T-cell (primary cell): Measurements from ENCODE around the gene YPEL3. TPM values are rescaled to one million over a fixed set of nuclear protein-coding genes. Genes with fewer than 3 reads are reported as not detected.

Experiments used
- ATAC-seq, 4 experiments: fragments of 200-7000 bp in 3 of 4; fragments of 150-1000 bp in 1 of 4; cut with Tn5 transposase; replicated peaks in 1 of 4; 1 replicate in 3 of 4; 2 replicates in 1 of 4; pipeline ENCODE4 v1.10.0; 2021; ENCODE audit warnings: moderate library complexity in 3 of 4, mild to moderate bottlenecking in 2 of 4, moderate number of reproducible peaks in 1 of 4
- CTCF ChIA-PET, 2 donors: fragments of 300-600 bp; sonication (Branson Sonifier 250); formaldehyde crosslinking; loops; one replicate each; lab custom pipeline; 2022; ENCODE audit warnings: antibody characterized with exemption in 2 of 2; lab: Charles Lee
- POLR2A ChIA-PET, 2 donors: fragments of 300-600 bp; sonication (Branson Sonifier 250); formaldehyde crosslinking; loops; one replicate each; lab custom pipeline; 2022; ENCODE audit warnings: antibody characterized with exemption in 2 of 2; lab: Charles Lee
- DNase-seq, 35 experiments: peaks; one replicate each; pipeline versions ENCODE4 v3.0.0 to v3.0.0-alpha.2; 2013 to 2023
- H3K27ac ChIP-seq: one replicate; pipeline ENCODE4 v1.5.1; 2013; ENCODE audit warnings: low read length
- H3K27me3 ChIP-seq, 2 experiments: replicated peaks in 1 of 2; 1 replicate in 1 of 2; 2 replicates in 1 of 2; pipeline versions ENCODE4 v1.6.1 to v1.7.0; 2013; ENCODE audit warnings: low read length in 1 of 2, mixed read lengths in 1 of 2; ENCODE audit not compliant: control insufficient read depth in 2 of 2, insufficient read depth in 2 of 2; ENCODE audit errors: extremely low read depth in 1 of 2
- H3K36me3 ChIP-seq, 2 donors: 1 replicate in 1 of 2; 2 replicates in 1 of 2; pipeline versions ENCODE4 v1.6.1 to v1.7.0; 2013; ENCODE audit warnings: low read length in 1 of 2; ENCODE audit not compliant: control insufficient read depth in 2 of 2, insufficient read depth in 1 of 2; ENCODE audit errors: extremely low read depth in 1 of 2
- H3K4me1 ChIP-seq, 2 experiments: 1 replicate in 1 of 2; 2 replicates in 1 of 2; pipeline versions ENCODE4 v1.6.1 to v1.7.0; 2013; ENCODE audit warnings: low read length in 2 of 2, mixed read lengths in 1 of 2; ENCODE audit not compliant: insufficient read depth in 2 of 2, control insufficient read depth in 1 of 2; ENCODE audit errors: extremely low read depth in 1 of 2
- H3K4me3 ChIP-seq, 2 donors: 1 replicate in 1 of 2; 2 replicates in 1 of 2; pipeline versions ENCODE4 v1.5.1 to v1.7.0; 2013; ENCODE audit warnings: mild to moderate bottlenecking in 2 of 2, low read length in 1 of 2, moderate library complexity in 1 of 2; ENCODE audit not compliant: control insufficient read depth in 1 of 2; ENCODE audit errors: extremely low read depth in 1 of 2
- H3K9me3 ChIP-seq: 2 replicates; pipeline ENCODE4 v1.7.0; 2013
- H3K27ac Mint-ChIP-seq, 2 donors: one replicate each; pipeline ENCODE4 v1.8.0; 2020 to 2021; ENCODE audit warnings: mild to moderate bottlenecking in 2 of 2, mixed read lengths in 2 of 2
- H3K27me3 Mint-ChIP-seq, 2 donors: one replicate each; pipeline ENCODE4 v1.8.0; 2021 to 2022; ENCODE audit warnings: mixed read lengths in 2 of 2
- H3K36me3 Mint-ChIP-seq: one replicate; pipeline ENCODE4 v1.8.0; 2021; ENCODE audit warnings: mixed read lengths
- H3K4me1 Mint-ChIP-seq, 3 donors: one replicate each; pipeline ENCODE4 v1.8.0; 2020 to 2022; ENCODE audit warnings: mixed read lengths in 3 of 3, mild to moderate bottlenecking in 1 of 3
- H3K4me3 Mint-ChIP-seq, 3 donors: one replicate each; pipeline ENCODE4 v1.8.0; 2020 to 2022; ENCODE audit warnings: mild to moderate bottlenecking in 3 of 3, mixed read lengths in 3 of 3, moderate library complexity in 3 of 3
- H3K9me3 Mint-ChIP-seq, 3 donors: one replicate each; pipeline ENCODE4 v1.8.0; 2020 to 2022; ENCODE audit warnings: mixed read lengths in 3 of 3
- WGBS: methylation state at CpG from one replicate; pipeline ENCODE4 v1.1.5; 2013; ENCODE audit warnings: missing lambda C conversion rate; ENCODE audit not compliant: insufficient coverage; 5-methylcytosine and 5-hydroxymethylcytosine counted together
- total RNA-seq, 35 experiments: library from RNA in 6 of 35; stranded (reverse) in 6 of 35; fragments of 120-200 nt in 1 of 35; gene quantifications; one replicate each; pipeline versions ENCODE4 v1.2.1 to v1.2.4 and lab custom pipeline; 2013 to 2026

Gene YPEL3
- total RNA-seq, 5 donors from 2014 or later (not counting 1 experiment from before 2014, with no cell fraction given), result 105 to 277 (median 226) TPM

GRCh38 chr16:30060836-30061554 lies 35.0 kb downstream of the YPEL3 start:
- H3K9me3 ChIP-seq, result no peaks in the 10 kb centered on the region
- no peak overlapping the region for H3K27ac ChIP-seq
- Mint-ChIP-seq H3K4me1 (peaks cover 7 to 9% (median 9%) of the 10 kb centered on the region in 3 donors), H3K9me3 (no peaks in the 10 kb centered on the region), H3K27ac (no peak overlapping the region), H3K4me3 (no peak overlapping the region), H3K36me3 (no peaks in the 10 kb centered on the region), H3K27me3 (no peaks in the 10 kb centered on the region)
- H3K36me3 ChIP-seq, result no peaks in the 10 kb centered on the region
- H3K4me3 ChIP-seq, result no peak overlapping the region
- no peaks in the 10 kb centered on the region for H3K27me3 ChIP-seq
- ATAC-seq (no peak), DNase-seq (no peak)
- ChIA-PET POLR2A (interaction anchor here (0.6 kb wide), 3 partner anchors 22 to 501 kb away, joined by 8 to 18 read pairs (median 13); no protein-coding TSS in a partner anchor), CTCF (interaction anchor here (0.7 kb wide), 2 partner anchors 398 to 540 kb away, joined by 3 read pairs; no protein-coding TSS in a partner anchor)
- 90% methylated on average over 2 of the region's 2 CpGs for WGBS
- H3K4me1 ChIP-seq, result peaks cover 3 to 18% of the 10 kb centered on the region in 2 experiments

GRCh38 chr16:30060346-30060745 lies 35.7 kb downstream of the YPEL3 start:
- peaks cover 9 to 11% (median 10%) of the 10 kb centered on the region in 3 donors for H3K4me1 Mint-ChIP-seq
- H3K4me3 Mint-ChIP-seq, result no peak overlapping the region
- ChIA-PET POLR2A (no interaction called here), CTCF (no interaction called here)
- 93% methylated on average over 3 of the region's 4 CpGs for WGBS
- no peaks in the 10 kb centered on the region for H3K27me3 Mint-ChIP-seq
- Histone ChIP-seq H3K4me3 (no peak overlapping the region), H3K27me3 (no peaks in the 10 kb centered on the region), H3K9me3 (no peaks in the 10 kb centered on the region), H3K4me1 (peaks cover 3 to 20% of the 10 kb centered on the region in 2 experiments), H3K27ac (no peak overlapping the region), H3K36me3 (no peaks in the 10 kb centered on the region)
- H3K27ac Mint-ChIP-seq, result no peak overlapping the region
- no peaks in the 10 kb centered on the region for H3K9me3 Mint-ChIP-seq
- no peak for DNase-seq
- ATAC-seq, result no peak
- no peaks in the 10 kb centered on the region for H3K36me3 Mint-ChIP-seq

GRCh38 chr16:30054959-30055553 lies 41.0 kb downstream of the YPEL3 start:
- ATAC-seq, result peak; percentile 69 to 75 (median 73)
- H3K36me3 Mint-ChIP-seq, result no peaks in the 10 kb centered on the region
- ChIA-PET CTCF (interaction anchor here (0.6 to 1.4 kb wide), 8 partner anchors 10 to 378 kb away, joined by 3 to 6 read pairs (median 4); partner anchors contain the start of genes ALDOA (in 1 of the 2) and TLCD3B (in 1 of the 2)), POLR2A (interaction anchor here in 1 of 2 donors (0.7 kb wide), 1 partner anchor 22 kb away, joined by 3 read pairs; no protein-coding TSS in a partner anchor)
- 21% methylated on average over 7 of the region's 10 CpGs for WGBS
- no peaks in the 10 kb centered on the region for H3K27me3 Mint-ChIP-seq
- H3K4me1 Mint-ChIP-seq, result peaks cover 18 to 28% (median 23%) of the 10 kb centered on the region in 3 donors
- DNase-seq, result peak in 19 of 35 experiments; percentile 20 to 66 (median 38)
- peak overlapping the region; percentile 72 to 81 for H3K27ac Mint-ChIP-seq
- Histone ChIP-seq H3K27ac (no peak overlapping the region), H3K36me3 (no peaks in the 10 kb centered on the region), H3K27me3 (peaks cover 0 to 8% of the 10 kb centered on the region in 2 experiments), H3K9me3 (no peaks in the 10 kb centered on the region), H3K4me3 (no peak overlapping the region), H3K4me1 (peaks cover 12 to 30% of the 10 kb centered on the region in 2 experiments)
- peak overlapping the region; percentile 13 to 82 (median 43) for H3K4me3 Mint-ChIP-seq
- no peaks in the 10 kb centered on the region for H3K9me3 Mint-ChIP-seq

GRCh38 chr16:30054451-30054850 lies 41.6 kb downstream of the YPEL3 start:
- ChIA-PET CTCF (interaction anchor here in 1 of 2 donors (0.9 to 1.4 kb wide), 2 partner anchors 11 to 23 kb away, joined by 3 to 4 read pairs; partner anchors contain the start of genes ALDOA and TLCD3B), POLR2A (no interaction called here)
- Mint-ChIP-seq H3K9me3 (no peaks in the 10 kb centered on the region), H3K4me3 (peak overlapping the region; percentile 50 to 82 (median 73)), H3K27ac (peak overlapping the region in 1 of 2 donors; percentile 72), H3K27me3 (no peaks in the 10 kb centered on the region), H3K4me1 (peaks cover 18 to 28% (median 23%) of the 10 kb centered on the region in 3 donors), H3K36me3 (no peaks in the 10 kb centered on the region)
- ATAC-seq, result no peak
- DNase-seq, result no peak
- Histone ChIP-seq H3K9me3 (no peaks in the 10 kb centered on the region), H3K4me1 (peaks cover 12 to 30% of the 10 kb centered on the region in 2 experiments), H3K27me3 (peaks cover 0 to 8% of the 10 kb centered on the region in 2 experiments), H3K36me3 (no peaks in the 10 kb centered on the region), H3K27ac (no peak overlapping the region), H3K4me3 (no peak overlapping the region)
- 86% methylated on average over 6 of the region's 8 CpGs for WGBS

- peak; percentile 13 to 17 (median 14) for ATAC-seq
- Histone ChIP-seq H3K27ac (no peak overlapping the region), H3K27me3 (peaks cover 0 to 8% of the 10 kb centered on the region in 2 experiments)
Observed at GRCh38 chr16:30053376-30054015, 42.5 kb downstream of the YPEL3 start.

More at GRCh38 chr16:30053376-30054015, 42.5 kb downstream of the YPEL3 start:
- Mint-ChIP-seq H3K4me3 (peak overlapping the region; percentile 70 to 82 (median 82)), H3K4me1 (peaks cover 18 to 28% (median 23%) of the 10 kb centered on the region in 3 donors), H3K27me3 (no peaks in the 10 kb centered on the region), H3K27ac (peak overlapping the region in 1 of 2 donors; percentile 52), H3K9me3 (no peaks in the 10 kb centered on the region), H3K36me3 (no peaks in the 10 kb centered on the region)
- ChIA-PET CTCF (interaction anchor here in 1 of 2 donors (0.5 kb wide), 1 partner anchor 14 kb away, joined by 4 read pairs; no protein-coding TSS in a partner anchor), POLR2A (interaction anchor here in 1 of 2 donors (0.6 kb wide), 1 partner anchor 37 kb away, joined by 8 read pairs; no protein-coding TSS in a partner anchor)
- 17% methylated on average over 19 of the region's 19 CpGs for WGBS
- no peak for DNase-seq
- H3K4me3 ChIP-seq, result peak overlapping the region; percentile 65 to 69
- peaks cover 12 to 30% of the 10 kb centered on the region in 2 experiments for H3K4me1 ChIP-seq
- H3K9me3 ChIP-seq, result no peaks in the 10 kb centered on the region
- no peaks in the 10 kb centered on the region for H3K36me3 ChIP-seq
